Measurements from ENCODE around the gene RALGAPA1.

- TF ChIP-seq EP300 (IDR thresholded peaks at IDR 0.05; ENCODE audit: borderline replicate concordance in 1 of 2, low read depth in 1 of 2, low read length in 1 of 2) (no peak), USF2 (IDR thresholded peaks at IDR 0.05; ENCODE audit: borderline replicate concordance, low read depth, low read length) (no peak)
Observed at GRCh38 chr14:35600253-35600652, 208.8 kb downstream of the RALGAPA1 start.
